Activated CD4-positive, alpha-beta T cell treated with anti-CD3 and anti-CD28 coated beads, Interleukin-2, amount 50 U/mL, for 4 hours (primary cell): Measurements from ENCODE around the gene KPNA6.
"Not testable (repeated sequence)": the region's sequence is repeated elsewhere in the genome, so short reads cannot be mapped to it uniquely, and the experiment has no call there.

ENCODE experiments used
- DNase-seq, 2 experiments: peaks; one replicate each; pipeline ENCODE4 v3.0.0-alpha.2; 2020

The KPNA6 gene

DNA sequence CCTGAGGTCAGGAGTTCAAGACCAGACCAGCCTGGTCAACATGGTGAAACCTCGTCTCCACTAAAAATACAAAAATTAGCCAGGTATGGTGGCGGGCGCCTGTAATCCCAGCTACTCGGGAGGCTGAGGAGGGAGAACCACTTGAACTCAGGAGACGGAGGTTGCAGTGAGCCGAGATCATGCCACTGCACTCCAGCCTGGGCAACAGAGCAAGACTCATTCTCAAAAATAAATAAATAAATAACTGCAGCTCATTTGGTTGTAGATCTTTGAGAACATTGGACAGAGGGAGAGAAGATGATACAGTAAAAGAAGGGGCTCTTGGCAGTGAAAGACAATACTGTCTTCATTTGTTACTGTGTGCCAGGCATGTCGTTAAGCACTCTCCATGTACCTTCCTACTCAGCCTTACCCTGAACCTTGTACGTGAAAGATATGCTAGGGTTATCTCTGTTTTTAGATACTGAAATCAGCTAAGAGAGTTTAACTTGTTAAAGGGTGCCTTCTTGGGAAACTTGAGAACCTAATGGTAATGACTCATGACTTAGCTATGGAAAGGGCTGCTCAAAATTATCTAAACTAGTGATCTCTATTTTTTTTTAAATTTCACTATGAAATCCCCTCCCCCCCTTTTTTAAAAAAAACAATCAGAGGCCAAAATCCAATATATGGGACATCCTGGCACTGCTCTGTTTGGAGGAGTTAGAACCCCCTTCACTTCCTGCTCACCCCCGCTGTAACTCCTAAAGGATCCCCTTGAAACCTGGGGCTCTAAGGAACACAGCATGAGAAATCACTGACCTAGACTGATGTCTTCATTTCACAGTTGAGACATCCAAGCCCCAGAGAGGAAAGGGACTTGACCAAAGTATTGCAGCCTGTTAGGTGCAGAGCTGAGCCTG, 6.8 kb upstream of the KPNA6 start:
- no peak for DNase-seq

DNA sequence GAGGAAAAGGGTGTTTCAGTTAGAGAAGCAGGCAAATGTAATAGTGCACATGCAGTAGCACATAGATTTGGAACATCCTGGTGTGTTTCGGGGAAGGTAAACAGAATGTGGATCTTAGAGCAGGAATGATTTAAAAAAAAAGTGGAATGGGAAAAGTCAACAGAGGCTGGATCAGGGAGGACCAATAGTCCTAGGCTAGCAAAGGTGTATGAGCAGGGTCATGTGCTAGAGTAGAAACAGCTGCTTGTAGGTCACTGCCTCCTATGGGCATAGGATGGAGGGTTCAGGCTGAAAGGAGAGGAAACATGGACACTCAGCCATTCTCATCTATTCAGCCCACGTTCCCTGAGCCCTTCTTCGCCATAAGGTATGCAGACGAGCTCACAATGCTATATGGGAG, 3.7 kb upstream of the KPNA6 start:
- DNase-seq = no peak

DNA sequence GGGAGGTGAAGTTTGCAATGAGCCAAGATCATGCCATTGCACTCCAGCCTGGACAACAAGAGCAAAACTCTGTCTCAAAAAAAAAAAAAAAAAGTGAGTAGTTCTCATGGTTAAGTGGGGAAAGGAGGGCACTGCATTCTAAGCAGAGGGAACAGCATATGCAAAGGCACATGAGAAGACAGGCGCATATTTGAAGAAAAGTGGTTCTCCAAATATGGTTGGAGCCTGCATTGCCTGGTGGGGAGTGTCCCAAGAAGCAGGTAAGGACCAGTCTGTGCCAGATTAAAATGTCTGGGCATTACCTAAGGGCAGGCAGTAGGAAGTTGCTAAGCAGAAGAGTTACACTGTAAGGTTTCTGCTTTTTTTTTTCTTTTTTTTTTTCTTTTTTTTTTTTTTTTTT, 2.5 kb upstream of the KPNA6 start:
- no peak for DNase-seq

DNA sequence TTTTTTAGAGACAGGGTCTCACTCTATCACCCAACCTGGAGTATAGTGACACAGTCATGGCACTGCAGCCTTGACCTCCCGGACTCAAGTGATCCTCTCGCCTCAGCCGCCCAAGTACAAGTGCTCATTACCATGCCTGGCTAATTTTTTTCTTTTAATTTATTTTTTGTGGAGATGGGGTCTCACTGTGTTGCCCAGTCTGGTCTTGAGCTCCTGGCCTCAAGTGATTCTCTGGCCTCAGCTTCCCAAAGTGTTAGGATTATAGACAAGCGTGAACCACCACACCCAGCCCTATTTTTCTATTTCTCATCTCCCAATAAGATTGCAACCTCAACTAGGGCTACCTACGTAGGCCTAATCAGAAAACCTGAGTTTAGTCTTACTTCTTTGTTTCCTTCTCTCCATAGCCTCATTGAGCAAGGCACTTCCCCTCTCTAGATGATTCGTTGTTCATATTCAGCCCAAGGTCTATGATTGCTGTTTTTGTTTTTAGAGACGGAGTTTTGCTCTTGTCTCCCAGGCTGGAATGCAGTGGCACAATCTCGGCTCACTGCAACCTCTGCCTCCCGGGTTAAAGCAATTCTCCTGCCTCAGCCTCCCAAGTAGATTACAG, 1.1 kb upstream of the KPNA6 start:
- DNase-seq = no peak

DNA sequence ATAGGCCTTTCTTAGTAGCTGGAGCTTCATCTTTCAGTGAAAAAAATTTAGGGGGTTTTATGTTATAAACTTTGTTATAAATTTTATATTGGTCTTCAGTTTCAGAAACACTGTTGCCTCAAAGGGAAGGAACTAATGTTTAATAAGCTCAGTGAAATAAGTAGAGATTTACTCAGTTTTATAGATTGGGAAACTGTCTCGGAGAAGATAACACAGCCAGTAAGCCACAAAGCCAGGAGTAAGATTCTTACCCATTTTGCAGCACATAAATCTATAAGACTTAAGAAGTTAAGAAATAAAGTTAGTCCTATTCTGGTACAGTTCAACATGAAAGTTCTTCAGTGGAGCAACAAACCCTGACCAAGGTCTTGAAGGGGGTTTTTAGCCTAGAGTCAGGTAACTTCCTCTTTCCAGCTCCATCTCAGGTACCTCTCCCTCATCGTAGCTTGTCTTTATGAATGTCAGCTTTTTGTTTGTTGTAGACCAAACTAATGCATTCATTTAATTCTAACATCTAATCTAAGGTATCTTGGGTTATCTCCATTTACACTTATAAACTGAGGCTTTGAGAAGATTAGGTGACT, 3.3 kb downstream of the KPNA6 start:
- DNase-seq = no peak

DNA sequence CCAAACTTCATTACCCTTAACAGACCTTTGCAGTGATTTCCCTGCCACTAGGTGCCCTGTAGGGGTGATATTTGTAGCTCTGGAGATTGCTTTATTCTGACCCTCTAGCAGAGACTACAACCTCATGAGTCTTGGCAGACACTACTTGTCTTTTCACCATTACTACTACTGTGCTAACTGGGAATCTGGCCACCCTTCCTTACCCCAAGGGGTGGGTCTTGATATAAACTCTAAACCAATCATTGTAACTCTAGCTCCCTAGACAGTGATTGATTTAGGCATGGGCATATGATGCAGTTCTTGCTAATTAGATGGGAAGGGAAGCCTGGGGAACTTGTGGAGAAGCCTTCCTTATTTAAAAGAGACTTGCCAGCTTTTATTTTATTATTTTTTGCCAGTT, 3.9 kb downstream of the KPNA6 start:
- DNase-seq = no peak

DNA sequence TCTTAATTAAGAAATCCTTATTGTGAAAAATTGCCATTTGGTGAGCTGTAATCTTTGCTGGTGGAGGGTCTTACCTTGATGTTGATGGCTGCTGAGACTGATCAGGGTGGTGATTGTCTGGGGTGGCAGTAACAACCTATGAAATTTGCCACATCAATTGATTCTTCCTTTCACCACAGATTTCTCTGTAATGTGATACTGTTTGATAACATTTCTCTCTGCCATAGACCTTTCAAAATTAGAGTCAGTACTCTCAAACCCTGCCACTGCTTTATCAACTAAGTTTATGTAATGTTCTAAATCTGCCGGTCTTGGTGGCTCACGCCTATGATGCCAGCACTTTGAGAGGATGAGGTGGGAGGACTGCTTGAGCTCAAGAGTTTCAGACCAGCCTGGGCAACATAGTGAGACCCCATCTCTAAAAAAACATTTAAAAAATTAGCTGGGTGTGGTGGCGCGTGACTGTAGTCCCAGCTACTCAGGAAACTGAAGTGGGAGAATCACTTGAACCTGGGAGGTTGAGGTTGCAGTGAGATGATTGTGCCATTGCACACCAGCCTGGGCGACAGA, 5.0 kb downstream of the KPNA6 start:
- DNase-seq = no peak

DNA sequence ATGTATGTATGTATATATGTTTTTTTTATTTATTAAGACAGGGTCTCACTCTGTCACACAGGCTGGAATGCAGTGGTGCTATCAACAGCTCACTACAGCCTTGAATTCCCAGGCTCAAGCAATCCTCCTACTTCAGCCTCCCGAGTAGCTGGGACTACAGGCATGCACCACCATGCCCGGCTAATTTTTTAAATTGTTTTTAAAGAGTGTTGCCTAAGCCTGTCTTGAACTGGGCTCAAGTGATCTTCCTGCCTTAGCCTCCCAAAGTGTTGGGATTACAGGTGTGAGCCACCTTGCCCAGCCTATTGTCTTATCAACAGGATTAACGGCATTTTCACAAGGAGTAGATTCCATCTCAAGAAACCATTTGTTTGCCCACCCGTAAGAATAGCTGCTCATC, 5.6 kb downstream of the KPNA6 start:
- not testable (repeated sequence) for DNase-seq

DNA sequence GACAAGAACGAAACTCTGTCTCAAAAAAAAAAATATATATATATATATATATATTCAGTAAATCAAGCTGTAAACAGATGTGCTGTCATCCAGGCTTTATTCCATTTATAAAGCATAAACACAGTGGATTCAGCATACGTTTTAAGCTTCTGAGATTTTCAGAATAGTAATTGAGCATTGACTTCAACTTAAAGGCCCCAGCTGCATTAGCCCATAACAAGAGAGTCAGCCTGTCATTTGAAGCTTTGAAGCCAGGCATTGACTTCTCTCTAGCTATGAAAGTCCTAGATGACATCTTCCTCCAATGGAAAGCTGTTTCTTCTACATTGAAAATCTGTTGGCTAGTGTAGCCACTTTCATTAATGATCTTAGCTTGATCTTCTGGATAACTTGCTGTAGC, 6.6 kb downstream of the KPNA6 start:
- DNase-seq = no peak

DNA sequence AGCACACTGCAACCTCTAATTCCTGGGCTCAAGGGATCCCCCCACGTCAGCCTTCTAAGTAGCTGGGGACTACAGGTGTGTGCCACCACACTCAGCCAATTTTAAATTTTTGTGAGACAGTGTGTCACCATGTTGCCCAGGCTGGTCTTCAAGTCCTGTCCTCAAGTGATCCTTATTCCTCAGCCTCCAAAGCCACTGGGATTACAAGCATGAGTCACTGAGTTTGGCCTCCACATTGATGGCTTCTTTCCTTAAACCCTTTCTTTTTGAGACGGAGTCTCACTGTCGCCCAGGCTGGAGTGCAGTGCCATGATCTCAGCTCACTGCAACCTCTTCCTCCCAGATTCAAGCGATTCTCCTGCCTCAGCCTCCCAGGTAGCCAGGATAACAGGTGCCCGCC, 7.6 kb downstream of the KPNA6 start:
- no peak for DNase-seq

DNA sequence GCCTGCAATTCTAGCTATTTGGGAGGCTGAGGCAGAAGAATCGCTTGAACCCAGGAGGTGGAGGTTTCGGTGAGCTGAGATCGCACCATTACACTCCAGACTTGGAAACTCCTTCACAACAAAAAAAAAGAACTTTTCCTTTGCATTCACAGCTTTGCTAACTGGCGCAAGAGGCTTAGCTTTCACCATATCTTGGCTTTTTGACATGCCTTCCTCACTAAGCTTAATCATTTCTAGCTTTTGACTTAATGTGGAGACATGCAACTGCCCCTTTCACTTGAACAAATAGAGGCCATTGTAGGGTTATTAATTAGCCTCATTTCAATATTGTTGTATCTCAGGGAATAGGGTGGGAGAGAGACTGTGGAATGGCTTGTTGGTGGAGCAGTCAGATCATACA, 8.7 kb downstream of the KPNA6 start:
- no peak for DNase-seq

DNA sequence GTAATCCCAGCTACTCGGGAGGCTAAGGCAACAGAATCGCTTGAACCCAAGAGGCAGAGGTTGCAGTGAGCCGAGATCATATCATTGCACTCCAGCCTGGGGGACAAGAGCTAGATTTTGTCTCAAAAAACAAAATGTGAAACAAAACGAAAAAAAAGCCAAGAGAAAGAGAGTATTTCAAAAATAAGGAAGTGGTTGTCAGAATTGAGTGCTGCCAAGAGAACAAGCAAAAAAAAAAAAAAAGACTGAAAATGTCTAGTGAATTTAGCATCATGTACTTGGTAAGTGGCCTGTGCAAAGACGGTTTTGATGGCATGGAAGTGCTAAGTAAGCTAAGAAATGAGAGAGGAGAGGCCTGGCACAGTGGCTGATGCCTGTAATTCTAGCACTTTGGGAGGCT, 14.3 kb downstream of the KPNA6 start:
- DNase-seq = no peak

DNA sequence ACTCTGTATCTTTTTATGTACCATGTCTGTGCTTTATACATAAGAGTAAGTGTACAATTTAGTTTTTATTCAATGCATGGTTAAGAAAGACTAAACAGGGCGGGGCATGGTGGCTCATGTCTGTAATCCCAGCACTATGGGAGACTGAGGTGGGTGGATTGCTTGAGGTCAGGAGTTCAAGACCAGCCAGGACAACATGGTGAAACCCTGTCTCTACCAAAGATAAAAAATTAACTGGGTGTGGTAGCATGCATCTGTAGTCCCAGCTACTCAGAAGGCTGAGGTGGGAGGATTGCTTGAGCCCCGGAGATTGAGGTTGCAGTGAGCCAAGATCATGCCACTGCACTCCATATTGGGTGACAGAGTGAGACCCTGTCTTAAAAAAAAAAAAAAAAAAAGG, 15.5 kb downstream of the KPNA6 start:
- DNase-seq = not testable (repeated sequence)

DNA sequence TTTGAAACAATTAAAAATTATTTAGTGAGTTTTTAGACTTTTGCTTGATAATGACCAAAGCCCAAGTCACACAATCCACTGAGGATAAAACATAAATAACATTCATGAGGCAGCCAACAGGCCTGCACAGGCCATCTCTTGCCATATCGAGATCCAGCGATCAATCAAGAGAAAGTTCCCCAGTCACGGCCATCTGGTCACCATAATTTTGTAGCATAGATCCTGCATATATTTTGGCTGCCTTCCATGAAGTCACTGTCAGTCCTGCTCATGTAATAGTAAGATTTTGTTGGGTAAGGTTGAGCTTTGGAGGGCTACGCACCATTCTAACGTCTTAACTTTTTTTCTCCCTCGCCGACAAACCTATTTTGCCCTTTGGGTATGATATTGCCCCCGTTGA, 17.5 kb downstream of the KPNA6 start:
- DNase-seq = no peak

DNA sequence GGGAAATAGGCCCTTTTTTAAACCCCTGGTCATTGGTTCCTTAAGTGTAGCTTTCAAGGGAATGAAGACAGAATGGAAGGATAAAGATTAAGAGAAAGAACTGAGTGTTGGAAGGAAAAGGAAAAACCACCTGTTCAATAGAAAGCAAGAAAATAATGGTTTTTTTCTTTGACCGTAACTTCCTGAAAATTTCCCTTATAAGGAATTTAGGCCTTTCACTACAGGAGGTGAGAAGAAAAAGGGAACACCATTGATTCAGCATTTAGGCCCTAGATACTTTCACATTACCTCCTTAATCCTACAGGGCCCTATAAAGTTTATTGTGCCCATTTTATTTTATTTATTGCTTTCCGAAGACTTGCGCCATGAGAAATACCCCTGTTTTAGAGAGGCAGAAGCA, 18.9 kb downstream of the KPNA6 start:
- DNase-seq = no peak

DNA sequence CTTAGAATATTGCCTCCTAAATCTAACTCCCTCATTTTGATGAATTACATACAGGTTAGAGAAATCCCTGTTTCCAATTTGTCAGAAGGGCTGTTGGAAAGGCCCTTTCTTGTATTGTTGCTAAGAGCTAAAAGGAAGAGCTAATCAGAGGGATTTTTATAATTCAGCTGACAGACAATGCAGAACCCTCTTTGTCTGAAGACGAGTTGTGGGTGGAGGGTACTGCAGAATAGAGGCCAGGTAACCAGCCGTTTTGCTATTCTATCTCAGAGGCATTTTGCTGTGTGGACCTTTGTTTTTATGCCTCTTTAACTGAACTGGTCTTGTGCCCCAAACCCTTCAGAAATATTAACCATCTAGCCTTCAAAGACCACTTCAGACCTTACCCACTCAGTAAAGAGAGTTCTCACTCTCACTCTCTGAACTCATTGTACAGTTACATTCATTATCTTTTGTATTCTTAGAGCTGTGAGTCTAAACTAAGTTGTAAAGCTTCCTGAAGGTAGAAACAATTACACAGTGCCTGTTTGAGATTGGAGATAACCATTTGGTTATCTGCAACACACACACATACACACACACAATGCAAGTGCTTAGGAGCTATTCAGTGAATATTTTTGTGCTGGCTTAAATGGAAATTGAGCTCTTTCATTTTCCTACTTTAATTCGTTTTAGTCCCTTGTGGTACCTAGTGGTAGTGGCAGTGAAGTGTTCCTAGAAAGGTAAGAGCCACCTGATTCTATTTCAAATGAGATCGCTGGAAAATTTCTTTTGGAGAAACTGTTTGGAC, 19.7 kb downstream of the KPNA6 start:
- DNase-seq = no peak

DNA sequence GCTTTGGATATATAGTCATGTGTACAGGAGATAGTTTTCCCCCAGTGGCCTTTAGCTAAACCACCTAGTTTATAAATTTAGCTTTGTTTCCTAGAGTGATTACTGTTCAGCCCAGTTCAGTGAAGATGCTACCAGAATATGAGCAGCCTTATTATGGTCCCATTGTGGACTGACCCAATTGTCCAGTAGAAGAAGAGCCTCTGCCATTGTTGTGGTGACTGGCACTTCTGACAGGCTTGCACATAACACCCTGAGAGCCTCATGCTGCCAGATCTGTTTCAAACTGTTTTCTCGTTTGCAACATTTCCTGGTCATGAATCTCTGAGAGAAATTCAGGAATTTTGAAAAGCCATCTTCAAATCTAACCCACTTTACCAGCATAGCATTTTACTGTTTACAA, 20.6 kb downstream of the KPNA6 start:
- no peak for DNase-seq

DNA sequence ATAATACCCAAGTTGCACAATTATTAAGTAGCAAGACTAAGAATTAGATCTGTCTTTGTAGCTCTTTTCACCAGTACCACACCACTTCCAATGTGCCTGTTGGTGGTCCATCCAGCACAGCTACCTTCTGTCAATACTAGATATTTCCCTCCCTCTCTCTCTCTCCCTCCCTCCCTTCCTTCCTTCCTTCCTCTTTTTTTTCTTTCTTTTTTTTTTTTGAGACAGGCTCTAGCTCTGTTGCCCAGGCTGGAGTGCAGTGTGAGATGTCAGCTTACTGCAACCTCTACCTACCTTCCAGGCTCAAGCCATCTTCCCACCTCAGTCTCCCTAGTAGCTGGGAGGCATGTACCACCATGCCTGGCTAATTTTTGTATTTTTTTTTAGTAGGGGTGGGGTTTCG, 21.1 kb downstream of the KPNA6 start:
- no peak for DNase-seq

DNA sequence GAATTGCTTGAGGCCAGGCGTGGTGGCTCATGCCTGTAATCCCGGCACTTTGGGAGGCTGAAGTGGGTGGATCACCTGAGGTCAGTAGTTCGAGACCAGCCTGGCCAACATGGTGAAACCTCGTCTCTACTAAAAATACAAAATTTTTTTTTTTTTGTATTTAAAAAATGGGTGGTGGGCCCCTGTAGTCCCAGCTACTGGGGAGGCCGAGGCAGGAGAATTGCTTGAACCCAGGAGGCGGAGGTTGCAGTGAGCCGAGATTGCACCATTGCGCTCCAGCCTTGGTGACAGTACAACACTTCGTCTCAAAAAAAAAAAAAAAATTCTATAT, 26.1 kb downstream of the KPNA6 start:
- not testable (repeated sequence) for DNase-seq

DNA sequence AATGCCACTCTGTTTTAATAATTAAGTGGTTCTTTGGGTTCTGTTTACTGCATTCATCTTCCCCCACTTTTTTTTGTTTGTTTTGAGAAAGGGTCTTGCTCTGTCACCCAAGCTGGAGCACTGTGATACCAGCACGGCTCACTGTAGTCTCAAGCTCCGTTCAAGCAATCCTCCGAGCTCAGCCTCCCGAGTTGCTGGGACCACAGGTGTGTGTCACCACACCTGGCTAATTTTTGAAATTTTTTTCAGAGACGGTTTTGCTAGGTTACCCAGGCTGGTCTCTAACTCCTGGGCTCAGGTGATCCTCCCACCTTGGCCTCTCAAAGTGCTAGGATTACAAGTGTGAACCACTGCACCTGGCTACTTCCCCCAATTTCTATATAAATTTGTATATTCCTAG, 29.3 kb downstream of the KPNA6 start:
- no peak for DNase-seq

DNA sequence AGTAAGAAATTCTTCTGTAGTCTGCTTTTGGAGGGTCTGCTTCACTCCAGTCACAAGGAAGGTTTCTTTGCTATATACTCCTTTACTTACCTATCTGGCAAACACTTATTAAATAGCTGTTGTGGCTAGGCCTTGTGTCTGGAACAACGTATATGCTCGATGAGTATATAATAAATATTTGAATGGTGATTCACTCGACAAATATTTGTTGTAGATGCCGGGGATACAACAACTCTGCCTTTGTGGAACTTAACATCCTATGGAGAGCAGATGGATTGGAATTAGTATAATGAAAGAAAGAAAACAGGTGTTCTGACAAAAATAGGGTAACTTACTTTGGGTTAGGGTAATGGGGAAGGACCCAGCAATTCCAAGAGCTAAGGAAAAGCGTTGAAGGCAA, 31.1 kb downstream of the KPNA6 start:
- DNase-seq = no peak

DNA sequence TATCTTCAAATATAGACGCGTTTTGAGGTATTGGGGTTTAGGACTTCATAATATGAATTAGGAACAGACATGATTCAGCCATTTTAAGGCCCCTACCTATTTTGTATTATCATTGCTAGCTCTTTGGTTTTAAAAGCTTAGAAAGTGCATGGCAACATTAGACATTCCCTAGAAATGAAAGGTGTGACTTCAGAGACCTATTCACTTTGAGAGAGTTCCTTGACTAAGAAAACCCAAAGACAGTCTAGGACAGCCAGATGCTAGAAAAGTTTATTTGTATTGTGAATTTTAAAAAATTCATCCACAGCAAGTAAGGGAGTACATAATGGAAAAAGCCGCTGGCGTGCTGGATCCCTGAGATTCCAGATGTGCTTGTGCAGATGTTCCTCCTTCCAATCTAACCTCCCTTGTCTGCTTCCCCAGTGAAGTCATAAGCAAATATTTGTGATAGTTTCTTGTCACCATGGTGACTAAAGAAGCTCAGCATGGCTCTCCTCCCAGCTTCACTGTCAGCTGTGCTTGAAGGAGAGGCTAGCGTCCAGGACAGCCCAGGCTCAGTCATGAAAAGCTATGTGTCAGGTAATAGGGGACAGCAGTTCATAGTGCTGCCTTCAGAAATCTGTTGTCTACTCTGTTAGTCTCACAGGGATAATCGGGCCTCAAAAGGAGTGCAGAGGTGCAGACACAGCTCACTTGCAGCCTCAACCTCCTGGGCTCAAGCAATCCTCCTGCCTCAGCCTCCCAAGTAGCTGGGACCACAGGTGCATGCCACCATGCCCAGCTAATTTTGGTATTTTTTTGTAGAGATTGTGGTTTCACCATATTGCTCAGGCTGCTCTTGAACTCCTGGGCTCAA, 34.8 kb downstream of the KPNA6 start:
- DNase-seq = no peak
